ENCODE data around the gene CBLN2. TPM values are rescaled to one million over a fixed set of nuclear protein-coding genes. Genes with fewer than 3 reads are reported as not detected.

Gene CBLN2
- 13.9 TPM in 1 of 2 replicates, not detected in the other for total RNA-seq

DNA sequence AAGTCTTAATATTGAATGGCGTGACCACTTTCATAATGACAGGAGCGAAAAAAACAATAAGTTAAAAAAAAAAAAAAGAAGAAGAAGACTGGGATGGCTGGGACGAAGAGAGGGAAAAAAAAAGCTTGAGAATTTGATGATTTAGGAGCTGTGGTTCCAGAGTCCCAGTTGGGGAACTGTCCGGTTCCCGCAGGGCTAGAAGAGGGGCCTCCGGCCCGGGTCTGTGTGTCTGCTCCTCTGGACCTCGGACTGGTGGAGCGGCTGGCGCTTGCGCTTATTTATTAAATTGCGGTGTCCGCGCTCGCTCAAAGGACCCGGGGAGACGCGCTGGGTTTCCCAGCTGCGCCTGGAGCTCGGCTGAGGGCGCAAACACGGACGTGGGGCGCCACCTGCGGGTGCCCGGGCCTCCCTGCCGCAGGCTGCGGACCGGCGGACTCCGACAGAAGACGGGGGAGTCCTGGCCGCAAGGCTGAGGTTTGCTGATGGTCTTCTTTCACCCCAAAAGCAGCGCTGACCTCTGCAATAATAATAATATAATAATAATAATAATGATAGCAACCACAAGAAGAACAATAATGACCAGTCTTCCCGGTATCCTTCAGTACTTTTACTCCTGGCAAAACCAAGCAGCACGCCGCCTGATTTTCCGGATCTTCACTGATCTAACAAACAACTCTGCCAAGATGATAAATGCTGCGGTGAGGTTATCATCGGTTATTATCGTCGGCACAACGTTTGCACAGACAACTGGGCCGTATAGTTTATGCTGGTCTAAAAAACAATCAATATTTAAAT is at the start of gene CBLN2:
Gene CBLN2 (minus strand): TSS at position 251 of the 795 bp plus-strand sequence. CDS start 2,182 bp downstream, outside the sequence.

